NCI-H510A (cell line): ENCODE measurements around the gene LCE3E.
"Not testable (repeated sequence)": the region's sequence is repeated elsewhere in the genome, so short reads cannot be mapped to it uniquely, and the experiment has no call there.

Experiments
- DNase-seq: peaks from one replicate; lab custom pipeline; 2025; lab: John Stamatoyannopoulos, UW

Gene LCE3E

GRCh38 chr1:152566681-152567080, at the start of gene LCE3E:
Gene LCE3E, minus strand, starts transcription at chr1:152566780. Its CDS starts 572 bp downstream, at chr1:152566208.
- no peak for DNase-seq

GRCh38 chr1:152613511-152613910, 46.9 kb upstream of the LCE3E start, which contains the start of gene LCE3B:
Gene LCE3B, plus strand, starts transcription at chr1:152613811. Its CDS starts 0 bp downstream, at chr1:152613811.
- no peak for DNase-seq

- no peak for DNase-seq
Measured at GRCh38 chr1:152599934-152600333, 33.4 kb upstream of the LCE3E start, which contains the start of gene LCE3C. Gene LCE3C, plus strand, starts transcription at chr1:152600234. Its CDS starts 498 bp downstream, at chr1:152600732.

GRCh38 chr1:152596986-152597385, 30.4 kb upstream of the LCE3E start:
- no peak for DNase-seq

GRCh38 chr1:152585586-152585985, 19.0 kb upstream of the LCE3E start:
- no peak for DNase-seq

GRCh38 chr1:152582647-152583046, 16.1 kb upstream of the LCE3E start:
- DNase-seq, result no peak

- no peak for DNase-seq
Measured at GRCh38 chr1:152580433-152580832, 13.9 kb upstream of the LCE3E start, which contains the start of gene LCE3D. Gene LCE3D, minus strand, starts transcription at chr1:152580516. Its CDS starts 580 bp downstream, at chr1:152579936.

- DNase-seq, result not testable (repeated sequence)
Measured at GRCh38 chr1:152579526-152579925, 12.9 kb upstream of the LCE3E start.

GRCh38 chr1:152577168-152577567, 10.6 kb upstream of the LCE3E start:
- DNase-seq, result no peak

- DNase-seq, result no peak
Measured at GRCh38 chr1:152565535-152566215, 905 bp downstream of the LCE3E start.

- DNase-seq, result no peak
Measured at GRCh38 chr1:152565115-152565514, 1.5 kb downstream of the LCE3E start.

GRCh38 chr1:152548358-152548757, 18.2 kb downstream of the LCE3E start:
- not testable (repeated sequence) for DNase-seq

- no peak for DNase-seq
Measured at GRCh38 chr1:152546704-152547103, 19.9 kb downstream of the LCE3E start.

- no peak for DNase-seq
Measured at GRCh38 chr1:152543820-152544219, 22.8 kb downstream of the LCE3E start.

- DNase-seq, result no peak
Measured at GRCh38 chr1:152539901-152540300, 26.7 kb downstream of the LCE3E start.

GRCh38 chr1:152537496-152537895, 29.1 kb downstream of the LCE3E start:
- no peak for DNase-seq

- no peak for DNase-seq
Measured at GRCh38 chr1:152535774-152536173, 30.8 kb downstream of the LCE3E start.

GRCh38 chr1:152533327-152533938, 33.1 kb downstream of the LCE3E start:
- no peak for DNase-seq

GRCh38 chr1:152525080-152525641, 41.4 kb downstream of the LCE3E start:
- DNase-seq, result no peak

- no peak for DNase-seq
Measured at GRCh38 chr1:152520561-152521090, 46.0 kb downstream of the LCE3E start.

GRCh38 chr1:152519851-152520250, 46.7 kb downstream of the LCE3E start:
- no peak for DNase-seq

- DNase-seq, result no peak
Measured at GRCh38 chr1:152517237-152517811, 49.3 kb downstream of the LCE3E start.
